Right lobe of liver (tissue), 6 donors: ENCODE data around the gene EGR1. TPM values are rescaled to one million over a fixed set of nuclear protein-coding genes. Genes with fewer than 3 reads are reported as not detected.
A peak's percentile ranks its signal among the peaks of the same experiment; 100 is the strongest.

Source experiments
- ATAC-seq, 4 donors: fragments of 200-7000 bp; cut with Tn5 transposase; one replicate each; pipeline ENCODE4 v1.9.1; 2020; ENCODE audit warnings: mild to moderate bottlenecking in 4 of 4, moderate library complexity in 4 of 4
- DNase-seq, 3 donors: peaks; one replicate each; pipeline ENCODE4 v3.0.0-alpha.2; 2020
- H3K27ac ChIP-seq, 3 donors: fragments of 200-600 bp; one replicate each; pipeline ENCODE4 v1.8.0; 2022
- H3K27me3 ChIP-seq, 2 donors: fragments of 200-600 bp; one replicate each; pipeline ENCODE4 v1.8.0; 2022
- H3K36me3 ChIP-seq, 4 donors: fragments of 200-600 bp; sonication (generic) in 1 of 4; one replicate each; pipeline versions ENCODE4 v1.5.1 to v1.8.0; 2017 to 2022; ENCODE audit warnings: control low read depth in 1 of 4
- H3K4me1 ChIP-seq, 4 donors: fragments of 200-600 bp; sonication (generic) in 1 of 4; one replicate each; pipeline versions ENCODE4 v1.5.1 to v1.8.0; 2017 to 2022; ENCODE audit warnings: control low read depth in 1 of 4
- H3K4me3 ChIP-seq, 3 donors: fragments of 200-600 bp; one replicate each; pipeline ENCODE4 v1.8.0; 2022
- H3K9me3 ChIP-seq, 4 donors: fragments of 200-600 bp; sonication (generic) in 1 of 4; one replicate each; pipeline versions ENCODE4 v1.5.1 to v1.8.0; 2017 to 2022; ENCODE audit warnings: control low read depth in 1 of 4
- CTCF ChIP-seq, 4 donors: fragments of 200-600 bp in 3 of 4; fragments of 450-650 bp in 1 of 4; IDR thresholded peaks; one replicate each; pipeline versions ENCODE4 v1.5.1 to v1.8.0; 2016 to 2022; ENCODE audit warnings: antibody characterized with exemption in 4 of 4, mild to moderate bottlenecking in 2 of 4
- POLR2A ChIP-seq: fragments of 450-650 bp; IDR thresholded peaks from one replicate; pipeline ENCODE4 v1.6.1; 2017; ENCODE audit warnings: antibody characterized with exemption, mild to moderate bottlenecking
- WGBS: methylation state at CpG from one replicate; pipeline ENCODE4 v1.1.6; 2018; ENCODE audit warnings: low coverage, low lambda C conversion rate; ENCODE audit not compliant: insufficient coverage; ENCODE audit errors: missing lambda C conversion rate; 5-methylcytosine and 5-hydroxymethylcytosine counted together
- intact Hi-C, 2 donors: fragments of 100-400 bp; cut with DNase I; formaldehyde crosslinking; loops; one replicate each; pipeline versions ENCODE4 v1.11.2 to v1.14.1; 2022
- total RNA-seq, 6 experiments: library from RNA; depleted of rRNA in 2 of 6; stranded (reverse); fragments of >200 nt in 2 of 6; fragmentation: NEBNext Ultra II Directional in 3 of 6; extraction: Animal tissue kit (Norgen Biotek cat#: 25700) in 3 of 6; gene quantifications; one replicate each; pipeline versions ENCODE4 v1.1.0 to v1.2.4, GENCODE V29; 2016 to 2023
- donor health status: DM: no; HTN: yes; CAD: no.
- donor health status: DM: no; HTN: no; CAD: no.
- donor health status: DM: no; HTN: no; CAD: no.
- donor health status: DM: no; HTN: yes; CAD: no.
- donor health status: DM: no; HTN: yes; CAD: no.

The EGR1 gene
- total RNA-seq, 6 experiments from 2014 or later, result 6.6 to 72.9 (median 16.6) TPM

DNA sequence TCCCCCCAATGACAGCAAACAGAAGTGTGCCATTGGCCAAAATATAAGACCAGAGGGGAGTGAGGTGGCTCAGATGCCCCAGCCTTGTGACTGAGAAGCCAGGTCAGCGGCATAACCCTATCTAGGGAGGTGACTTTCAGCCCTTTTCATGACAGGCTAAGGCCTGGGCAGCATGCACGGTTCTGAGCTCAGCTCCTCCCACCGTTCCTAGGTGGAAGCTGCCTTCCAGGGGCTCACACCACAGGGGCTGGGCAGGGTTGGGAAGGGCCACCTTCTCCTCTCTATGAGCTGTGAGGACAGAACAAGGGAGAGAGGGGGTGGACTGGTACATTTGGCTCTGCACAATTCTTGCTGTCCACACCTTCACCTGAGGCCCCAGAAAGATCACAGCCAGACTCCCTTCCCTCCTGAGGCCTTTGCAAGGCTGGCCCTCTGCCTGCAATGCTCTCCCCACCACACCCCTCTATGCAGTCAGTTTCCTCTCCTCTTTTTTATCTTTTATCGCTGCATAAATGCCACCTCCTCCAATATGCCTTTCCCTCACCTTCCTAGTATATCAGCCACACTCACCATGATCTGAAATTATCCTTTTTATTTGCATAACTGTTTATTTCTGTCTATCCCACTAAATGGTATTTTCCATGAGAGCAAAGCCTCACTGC, 5.1 kb upstream of the EGR1 start:
- H3K9me3 ChIP-seq, result no peaks in the 10 kb centered on the region
- no peaks in the 10 kb centered on the region for H3K27me3 ChIP-seq
- H3K4me1 ChIP-seq, result peaks cover 0 to 5% (median 0%) of the 10 kb centered on the region in 4 donors
- WGBS, result 100% methylated on average over 1 of the region's 4 CpGs
- intact Hi-C loops, result no loop called here
- no peak overlapping the region for H3K4me3 ChIP-seq
- no peaks in the 10 kb centered on the region for H3K36me3 ChIP-seq
- TF ChIP-seq CTCF (IDR thresholded peaks at IDR 0.05) (no peak), POLR2A (no peak)
- ATAC-seq (no peak), DNase-seq (no peak)
- no peak overlapping the region for H3K27ac ChIP-seq

GRCh38 chr5:138461343-138462125, 3.7 kb upstream of the EGR1 start:
- no peak overlapping the region for H3K27ac ChIP-seq
- 65% methylated on average over 4 of the region's 11 CpGs for WGBS
- no peaks in the 10 kb centered on the region for H3K36me3 ChIP-seq
- intact Hi-C loops, result no loop called here
- H3K27me3 ChIP-seq, result no peaks in the 10 kb centered on the region
- H3K4me1 ChIP-seq, result peaks cover 0 to 5% (median under 1%) of the 10 kb centered on the region in 4 donors
- TF ChIP-seq POLR2A, result no peak
- TF ChIP-seq CTCF (IDR thresholded peaks at IDR 0.05), result no peak
- no peaks in the 10 kb centered on the region for H3K9me3 ChIP-seq
- ATAC-seq, result no peak
- no peak for DNase-seq
- no peak overlapping the region for H3K4me3 ChIP-seq

- DNase-seq (no peak), ATAC-seq (peak in 2 of 4 donors; percentile 0 to 2)
- Histone ChIP-seq H3K27ac (peak overlapping the region; percentile 93 to 97 (median 97)), H3K36me3 (no peaks in the 10 kb centered on the region), H3K4me3 (peak overlapping the region; percentile 65 to 91 (median 67)), H3K27me3 (no peaks in the 10 kb centered on the region), H3K9me3 (no peaks in the 10 kb centered on the region), H3K4me1 (peaks cover 0 to 11% (median 5%) of the 10 kb centered on the region in 4 donors)
- whole genome bisulfite sequencing, result 7% methylated on average over 13 of the region's 21 CpGs
- TF ChIP-seq POLR2A (no peak), CTCF (IDR thresholded peaks at IDR 0.05) (no peak)
- intact Hi-C loops, result no loop called here
Observed at GRCh38 chr5:138463419-138464007, 1.8 kb upstream of the EGR1 start.

DNA sequence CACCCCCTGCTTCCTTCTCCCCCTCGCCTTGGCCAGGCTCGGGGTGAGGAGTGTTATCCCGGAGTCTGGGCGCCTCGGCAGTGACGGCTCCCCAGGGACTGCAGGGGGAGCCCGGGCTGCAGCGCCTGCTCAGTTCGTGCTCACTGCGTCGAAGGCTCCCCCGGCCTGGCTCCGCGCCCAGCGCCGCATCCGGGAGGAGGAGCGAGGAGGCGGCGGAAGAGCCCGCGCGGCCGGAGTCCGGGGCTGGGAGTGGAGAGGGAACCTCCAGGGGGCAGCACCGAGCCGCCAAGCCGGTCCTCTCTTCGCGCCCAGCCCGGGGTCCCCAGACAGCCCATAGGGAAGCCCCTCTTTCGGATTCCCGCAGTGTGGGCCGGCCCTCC, 1.3 kb upstream of the EGR1 start:
- WGBS, result 2% methylated on average over 13 of the region's 34 CpGs
- DNase-seq, result peak; percentile 97
- Histone ChIP-seq H3K4me3 (peak overlapping the region; percentile 65 to 91 (median 67)), H3K4me1 (peaks cover 0 to 11% (median 5%) of the 10 kb centered on the region in 4 donors), H3K27me3 (no peaks in the 10 kb centered on the region), H3K9me3 (no peaks in the 10 kb centered on the region), H3K27ac (peak overlapping the region; percentile 93 to 97 (median 97)), H3K36me3 (no peaks in the 10 kb centered on the region)
- intact Hi-C loops, result no loop called here
- TF ChIP-seq CTCF (IDR thresholded peaks at IDR 0.05) (peak; percentile 92 to 97 (median 94)), POLR2A (peak; percentile 84)
- ATAC-seq, result peak; percentile 68 to 76 (median 71)
